ENCODE measurements around the gene POLR1H. TPM values are rescaled to one million over a fixed set of nuclear protein-coding genes. Genes with fewer than 3 reads are reported as not detected.

POLR1H gene
- total and polyA plus RNA-seq, 5 donors from 2014 or later, result 37.8 to 133 (median 120) TPM

- Mint-ChIP-seq H3K36me3 (no peaks in the 10 kb centered on the region), H3K27me3 (peaks cover 47% of the 10 kb centered on the region), H3K27ac (no peak overlapping the region), H3K4me1 (peaks cover 0 to 2% (median 0%) of the 10 kb centered on the region in 4 donors), H3K9me3 (peaks cover 0 to 4% (median 0%) of the 10 kb centered on the region in 7 donors), H3K4me3 (no peak overlapping the region)
- Histone ChIP-seq H3K4me1 (ENCODE audit: control insufficient read depth, insufficient read depth, low read length, poor library complexity, severe bottlenecking) (no peaks in the 10 kb centered on the region), H3K27ac (ENCODE audit: insufficient read depth, low read length, poor library complexity, severe bottlenecking) (no peak overlapping the region), H3K36me3 (ENCODE audit: control insufficient read depth, insufficient read depth, low read length) (no peaks in the 10 kb centered on the region), H3K27me3 (ENCODE audit: control insufficient read depth, insufficient read depth, low read length) (peaks cover 37% of the 10 kb centered on the region), H3K9me3 (ENCODE audit: control insufficient read depth in 2 of 2, low read length in 2 of 2) (no peaks in the 10 kb centered on the region), H3K4me3 (ENCODE audit: low read depth, low read length) (no peak overlapping the region)
- ATAC-seq (ENCODE audit: low read depth in 2 of 2) (no peak), DNase-seq (no peak)
These were observed 26.8 kb downstream of the POLR1H start for GRCh38 chr6:30087876-30088275.

- Mint-ChIP-seq H3K36me3 (no peaks in the 10 kb centered on the region), H3K9me3 (peaks cover 0 to 3% (median 0%) of the 10 kb centered on the region in 7 donors), H3K27ac (no peak overlapping the region), H3K4me3 (no peak overlapping the region), H3K27me3 (peaks cover 68% of the 10 kb centered on the region), H3K4me1 (peaks cover 0 to 2% (median 0%) of the 10 kb centered on the region in 4 donors)
- Histone ChIP-seq H3K4me1 (ENCODE audit: control insufficient read depth, insufficient read depth, low read length, poor library complexity, severe bottlenecking) (no peaks in the 10 kb centered on the region), H3K27ac (ENCODE audit: insufficient read depth, low read length, poor library complexity, severe bottlenecking) (no peak overlapping the region), H3K27me3 (ENCODE audit: control insufficient read depth, insufficient read depth, low read length) (peaks cover 52% of the 10 kb centered on the region), H3K4me3 (ENCODE audit: low read depth, low read length) (no peak overlapping the region), H3K36me3 (ENCODE audit: control insufficient read depth, insufficient read depth, low read length) (no peaks in the 10 kb centered on the region), H3K9me3 (ENCODE audit: control insufficient read depth in 2 of 2, low read length in 2 of 2) (no peaks in the 10 kb centered on the region)
- ATAC-seq (ENCODE audit: low read depth in 2 of 2) (no peak), DNase-seq (no peak)
These were observed 30.7 kb downstream of the POLR1H start for GRCh38 chr6:30091577-30092381.

- peaks cover 70% of the 10 kb centered on the region for H3K27me3 Mint-ChIP-seq
- DNase-seq (no peak), ATAC-seq (ENCODE audit: low read depth in 2 of 2) (no peak)
- Histone ChIP-seq H3K4me1 (ENCODE audit: control insufficient read depth, insufficient read depth, low read length, poor library complexity, severe bottlenecking) (no peaks in the 10 kb centered on the region), H3K27me3 (ENCODE audit: control insufficient read depth, insufficient read depth, low read length) (peaks cover 58% of the 10 kb centered on the region), H3K27ac (ENCODE audit: insufficient read depth, low read length, poor library complexity, severe bottlenecking) (no peak overlapping the region), H3K36me3 (ENCODE audit: control insufficient read depth, insufficient read depth, low read length) (no peaks in the 10 kb centered on the region), H3K4me3 (ENCODE audit: low read depth, low read length) (no peak overlapping the region), H3K9me3 (ENCODE audit: control insufficient read depth in 2 of 2, low read length in 2 of 2) (no peaks in the 10 kb centered on the region)
- peaks cover 0 to 9% (median 3%) of the 10 kb centered on the region in 4 donors for H3K4me1 Mint-ChIP-seq
- no peak overlapping the region for H3K27ac Mint-ChIP-seq
- peaks cover 0 to 3% (median 0%) of the 10 kb centered on the region in 7 donors for H3K9me3 Mint-ChIP-seq
- H3K4me3 Mint-ChIP-seq, result no peak overlapping the region
- no peaks in the 10 kb centered on the region for H3K36me3 Mint-ChIP-seq
These were observed 31.9 kb downstream of the POLR1H start for GRCh38 chr6:30092852-30093543.

DNA sequence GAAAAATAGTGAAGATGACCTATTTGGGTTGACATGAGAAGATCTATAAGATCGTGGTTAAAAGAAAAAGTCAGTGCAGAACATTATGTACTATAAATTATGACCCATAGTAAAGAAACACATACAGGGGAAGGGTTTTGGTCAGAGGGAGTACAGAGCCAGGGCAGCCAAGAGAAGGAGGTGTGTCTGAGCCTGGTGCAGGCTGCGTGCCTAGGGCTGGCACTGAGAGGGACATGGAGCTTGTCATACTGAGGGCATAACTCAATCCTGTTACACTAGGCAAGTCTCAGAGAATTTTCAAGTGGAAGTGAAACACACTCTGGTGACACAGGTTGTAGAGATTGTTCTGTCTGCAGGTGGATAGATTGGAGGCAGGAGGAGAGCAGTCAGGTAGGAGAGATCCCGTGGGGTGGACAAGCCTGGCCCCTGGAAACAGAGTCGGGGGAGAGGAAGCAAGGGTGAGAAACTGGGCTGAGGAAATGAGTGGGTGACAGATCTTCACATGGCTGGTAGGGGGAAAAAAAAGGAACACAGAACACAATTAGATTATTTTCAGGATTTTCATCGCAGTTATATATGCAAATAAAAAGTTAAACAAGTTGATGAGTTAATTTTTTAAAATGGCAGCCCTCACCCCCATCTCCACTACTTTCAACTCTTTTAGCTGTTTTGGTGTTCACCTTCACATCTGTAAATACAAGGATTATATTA is 33.0 kb downstream of the POLR1H start:
- H3K36me3 Mint-ChIP-seq, result no peaks in the 10 kb centered on the region
- no peak for ATAC-seq (ENCODE audit: low read depth in 2 of 2)
- Histone ChIP-seq H3K9me3 (ENCODE audit: control insufficient read depth in 2 of 2, low read length in 2 of 2) (no peaks in the 10 kb centered on the region), H3K4me3 (ENCODE audit: low read depth, low read length) (no peak overlapping the region), H3K27ac (ENCODE audit: insufficient read depth, low read length, poor library complexity, severe bottlenecking) (no peak overlapping the region), H3K36me3 (ENCODE audit: control insufficient read depth, insufficient read depth, low read length) (no peaks in the 10 kb centered on the region), H3K27me3 (ENCODE audit: control insufficient read depth, insufficient read depth, low read length) (peaks cover 59% of the 10 kb centered on the region), H3K4me1 (ENCODE audit: control insufficient read depth, insufficient read depth, low read length, poor library complexity, severe bottlenecking) (no peaks in the 10 kb centered on the region)
- no peak for DNase-seq
- peaks cover 70% of the 10 kb centered on the region for H3K27me3 Mint-ChIP-seq
- peaks cover 0 to 3% (median 0%) of the 10 kb centered on the region in 7 donors for H3K9me3 Mint-ChIP-seq
- H3K4me1 Mint-ChIP-seq, result peaks cover 0 to 16% (median 3%) of the 10 kb centered on the region in 4 donors
- no peak overlapping the region for H3K27ac Mint-ChIP-seq
- peak overlapping the region in 1 of 4 donors; percentile 7 for H3K4me3 Mint-ChIP-seq

- Histone ChIP-seq H3K4me1 (ENCODE audit: control insufficient read depth, insufficient read depth, low read length, poor library complexity, severe bottlenecking) (peaks cover 17% of the 10 kb centered on the region), H3K36me3 (ENCODE audit: control insufficient read depth, insufficient read depth, low read length) (no peaks in the 10 kb centered on the region), H3K27me3 (ENCODE audit: control insufficient read depth, insufficient read depth, low read length) (peaks cover 55% of the 10 kb centered on the region), H3K9me3 (ENCODE audit: control insufficient read depth in 2 of 2, low read length in 2 of 2) (no peaks in the 10 kb centered on the region), H3K27ac (ENCODE audit: insufficient read depth, low read length, poor library complexity, severe bottlenecking) (no peak overlapping the region), H3K4me3 (ENCODE audit: low read depth, low read length) (no peak overlapping the region)
- Mint-ChIP-seq H3K36me3 (no peaks in the 10 kb centered on the region), H3K9me3 (peaks cover 0 to 3% (median 0%) of the 10 kb centered on the region in 7 donors), H3K4me1 (peaks cover 14 to 40% (median 19%) of the 10 kb centered on the region in 4 donors), H3K4me3 (no peak overlapping the region), H3K27ac (no peak overlapping the region), H3K27me3 (peaks cover 83% of the 10 kb centered on the region)
- ATAC-seq (ENCODE audit: low read depth in 2 of 2) (no peak), DNase-seq (no peak)
These were observed 35.8 kb downstream of the POLR1H start for GRCh38 chr6:30096829-30097228.

GRCh38 chr6:30097902-30098768 is 37.1 kb downstream of the POLR1H start:
- no peak overlapping the region for H3K27ac ChIP-seq (ENCODE audit: insufficient read depth, low read length, poor library complexity, severe bottlenecking)
- peaks cover 54% of the 10 kb centered on the region for H3K27me3 ChIP-seq (ENCODE audit: control insufficient read depth, insufficient read depth, low read length)
- DNase-seq, result no peak
- peak in 1 of 2 donors; percentile 34 for ATAC-seq (ENCODE audit: low read depth in 2 of 2)
- no peaks in the 10 kb centered on the region for H3K36me3 ChIP-seq (ENCODE audit: control insufficient read depth, insufficient read depth, low read length)
- Mint-ChIP-seq H3K27ac (no peak overlapping the region), H3K4me3 (peak overlapping the region in 1 of 4 donors; percentile 6), H3K27me3 (peaks cover 79% of the 10 kb centered on the region), H3K9me3 (peaks cover 0 to 3% (median 0%) of the 10 kb centered on the region in 7 donors), H3K4me1 (peaks cover 14 to 51% (median 27%) of the 10 kb centered on the region in 4 donors), H3K36me3 (no peaks in the 10 kb centered on the region)
- H3K9me3 ChIP-seq (ENCODE audit: control insufficient read depth in 2 of 2, low read length in 2 of 2), result no peaks in the 10 kb centered on the region
- no peak overlapping the region for H3K4me3 ChIP-seq (ENCODE audit: low read depth, low read length)
- peaks cover 30% of the 10 kb centered on the region for H3K4me1 ChIP-seq (ENCODE audit: control insufficient read depth, insufficient read depth, low read length, poor library complexity, severe bottlenecking)

DNA sequence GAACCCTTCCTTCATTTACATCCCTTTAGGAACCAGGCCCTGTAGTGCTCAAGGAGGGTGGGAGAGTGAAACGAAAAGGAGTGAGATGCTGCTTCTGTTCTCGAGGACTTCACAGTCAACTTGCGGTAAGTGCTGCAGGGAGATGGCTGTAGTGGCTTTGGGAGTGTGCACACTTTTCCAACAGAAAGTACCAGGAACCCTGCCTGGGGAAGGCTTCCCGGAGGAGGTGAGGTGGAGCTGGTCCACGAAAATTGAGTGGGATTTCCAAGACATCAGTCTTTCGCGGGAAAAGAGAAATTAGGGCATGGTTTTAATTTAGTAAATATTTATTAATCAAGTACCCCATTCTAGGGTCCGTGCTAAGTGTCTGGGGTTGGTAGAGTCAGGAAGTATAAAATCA is 39.1 kb downstream of the POLR1H start:
- H3K27ac ChIP-seq (ENCODE audit: insufficient read depth, low read length, poor library complexity, severe bottlenecking), result no peak overlapping the region
- no peak overlapping the region for H3K4me3 ChIP-seq (ENCODE audit: low read depth, low read length)
- no peak for DNase-seq
- peaks cover 55% of the 10 kb centered on the region for H3K27me3 ChIP-seq (ENCODE audit: control insufficient read depth, insufficient read depth, low read length)
- Mint-ChIP-seq H3K36me3 (no peaks in the 10 kb centered on the region), H3K9me3 (peaks cover 0 to 3% (median 0%) of the 10 kb centered on the region in 7 donors), H3K4me1 (peaks cover 14 to 57% (median 32%) of the 10 kb centered on the region in 4 donors), H3K27me3 (peaks cover 85% of the 10 kb centered on the region), H3K4me3 (peak overlapping the region; percentile 3 to 57 (median 30)), H3K27ac (peak overlapping the region in 1 of 3 donors; percentile 8)
- H3K9me3 ChIP-seq (ENCODE audit: control insufficient read depth in 2 of 2, low read length in 2 of 2), result no peaks in the 10 kb centered on the region
- peaks cover 37% of the 10 kb centered on the region for H3K4me1 ChIP-seq (ENCODE audit: control insufficient read depth, insufficient read depth, low read length, poor library complexity, severe bottlenecking)
- ATAC-seq (ENCODE audit: low read depth in 2 of 2), result no peak
- no peaks in the 10 kb centered on the region for H3K36me3 ChIP-seq (ENCODE audit: control insufficient read depth, insufficient read depth, low read length)
